NB4 (cell line): Measurements from ENCODE around the gene ACER3.
"Not testable (repeated sequence)": the region's sequence is repeated elsewhere in the genome, so short reads cannot be mapped to it uniquely, and the experiment has no call there.

Experiments used
- DNase-seq: peaks from one replicate; pipeline ENCODE4 v3.0.0; 2010; ENCODE audit warnings: low read depth
- H3K4me3 ChIP-seq: one replicate; pipeline ENCODE4 v1.5.1; 2011; ENCODE audit warnings: mild to moderate bottlenecking, low read depth, low read length, moderate library complexity
- CTCF ChIP-seq: IDR thresholded peaks from one replicate; pipeline ENCODE4 v1.5.1; 2012; ENCODE audit warnings: low read depth, low read length
- MAX ChIP-seq: IDR thresholded peaks from 2 replicates; pipeline ENCODE4 v1.6.1; 2011; ENCODE audit warnings: low read depth, low read length
- MYC ChIP-seq: IDR thresholded peaks from 2 replicates; pipeline ENCODE4 v1.6.1; 2011; ENCODE audit warnings: low read depth, low read length
- POLR2A ChIP-seq: IDR thresholded peaks from 2 replicates; pipeline ENCODE4 v1.6.1; 2011; ENCODE audit warnings: mild to moderate bottlenecking; ENCODE audit not compliant: insufficient read length; ENCODE audit errors: extremely low read depth

The ACER3 gene

GRCh38 chr11:76999597-76999996 lies 138.9 kb downstream of the ACER3 start:
- TF ChIP-seq MYC (no peak), MAX (no peak), CTCF (no peak), POLR2A (no peak)
- no peak for DNase-seq
- no peak overlapping the region for H3K4me3 ChIP-seq

GRCh38 chr11:77001613-77002012 lies 140.9 kb downstream of the ACER3 start:
- no peak overlapping the region for H3K4me3 ChIP-seq
- no peak for DNase-seq
- TF ChIP-seq MAX (no peak), POLR2A (no peak), MYC (no peak), CTCF (no peak)

GRCh38 chr11:77002776-77003175 lies 142.1 kb downstream of the ACER3 start:
- TF ChIP-seq CTCF (no peak), MYC (no peak), MAX (no peak), POLR2A (no peak)
- DNase-seq = no peak
- H3K4me3 ChIP-seq = no peak overlapping the region

- no peak for DNase-seq
- TF ChIP-seq MAX (no peak), CTCF (no peak), POLR2A (no peak)
These were observed 143.2 kb downstream of the ACER3 start for GRCh38 chr11:77003963-77004362.

GRCh38 chr11:77009533-77010160 lies 148.9 kb downstream of the ACER3 start:
- TF ChIP-seq CTCF (no peak), POLR2A (no peak), MYC (no peak), MAX (no peak)
- H3K4me3 ChIP-seq = no peak overlapping the region
- DNase-seq = no peak

More at GRCh38 chr11:77003963-77004362, 143.2 kb downstream of the ACER3 start:
- no peak overlapping the region for H3K4me3 ChIP-seq

GRCh38 chr11:77014669-77015068 lies 154.0 kb downstream of the ACER3 start:
- no peak overlapping the region for H3K4me3 ChIP-seq
- DNase-seq = no peak
- no peak for TF ChIP-seq MYC
- TF ChIP-seq MAX = no peak
- TF ChIP-seq POLR2A = no peak
- no peak for TF ChIP-seq CTCF

- not testable (repeated sequence) for H3K4me3 ChIP-seq, DNase-seq
These were observed 157.7 kb downstream of the ACER3 start for GRCh38 chr11:77018396-77018924.
